PFSK-1 (cell line): Measurements from ENCODE around the gene PCDHB8.

Experiments
- FOXP2 ChIP-seq: optimal IDR thresholded peaks from 2 replicates; pipeline ENCODE3; 2011; ENCODE audit warnings: borderline replicate concordance, control low read depth, inconsistent platforms; ENCODE audit not compliant: insufficient read depth; ENCODE audit errors: extremely low read length, extremely low read depth
- POLR2AphosphoS5 ChIP-seq: IDR thresholded peaks from 2 replicates; pipeline ENCODE4 v1.6.1; 2012; ENCODE audit warnings: low read depth, mild to moderate bottlenecking, control low read depth, low read length, moderate library complexity
- REST ChIP-seq, 2 experiments: IDR thresholded peaks; 2 replicates each; pipeline versions ENCODE4 v1.6.1 to v1.8.0; 2011 to 2012; ENCODE audit warnings: low read depth in 2 of 2, low read length in 2 of 2, control low read depth in 1 of 2, inconsistent platforms in 1 of 2, mild to moderate bottlenecking in 1 of 2, moderate library complexity in 1 of 2; ENCODE audit not compliant: insufficient read depth in 1 of 2
- SIN3A ChIP-seq: IDR thresholded peaks from 2 replicates; pipeline ENCODE4 v1.6.1; 2012; ENCODE audit warnings: mild to moderate bottlenecking, low read length, moderate library complexity, borderline replicate concordance; ENCODE audit not compliant: insufficient read depth
- TAF1 ChIP-seq: IDR thresholded peaks from 2 replicates; pipeline ENCODE4 v1.6.1; 2012; ENCODE audit warnings: low read length, control low read depth, borderline replicate concordance; ENCODE audit not compliant: insufficient read depth

GRCh38 chr5:141150224-141150992 lies 27.2 kb upstream of the PCDHB8 start:
- no peak for TF ChIP-seq TAF1
- TF ChIP-seq REST (IDR thresholded peaks at IDR 0.05; ENCODE audit: insufficient read depth in 1 of 2, low read depth in 2 of 2, low read length in 2 of 2) = no peak
- TF ChIP-seq POLR2AphosphoS5 = no peak
- TF ChIP-seq FOXP2 = no peak
- no peak for TF ChIP-seq SIN3A
